ENCODE measurements around the gene DDX5.
"Not testable (repeated sequence)": the region's sequence is repeated elsewhere in the genome, so short reads cannot be mapped to it uniquely, and the experiment has no call there.

DDX5 gene

DNA sequence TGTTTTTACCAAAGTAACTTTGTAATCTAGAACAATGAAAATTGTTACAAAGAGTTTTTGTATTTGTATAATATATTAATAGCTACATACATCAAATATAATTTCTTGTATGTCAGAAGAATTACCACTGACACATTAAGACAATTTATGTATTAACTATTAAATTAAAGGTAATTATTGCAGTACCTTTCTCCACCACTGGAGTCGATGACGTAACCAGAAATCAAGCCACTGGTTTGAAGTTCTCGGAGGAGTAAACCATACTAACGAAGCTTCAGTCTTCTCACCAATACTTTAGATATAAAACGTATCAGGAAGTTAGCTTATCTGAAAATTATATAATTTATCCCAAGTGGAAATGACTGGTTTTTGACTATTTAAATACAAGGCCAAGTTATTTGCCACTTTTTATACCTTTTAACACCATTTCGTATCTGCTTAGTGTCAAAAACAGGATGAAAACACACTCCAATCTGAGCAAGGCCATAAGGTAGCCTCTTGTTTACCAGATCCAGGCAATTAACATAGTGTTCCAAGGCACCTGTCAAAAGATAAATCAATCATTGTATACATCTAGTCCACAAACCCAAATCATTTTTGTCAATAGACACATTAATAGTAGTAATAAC lies 13.5 kb downstream of the DDX5 start:
- DNase-seq (ENCODE audit: low read depth in 2 of 2) = no peak

DNA sequence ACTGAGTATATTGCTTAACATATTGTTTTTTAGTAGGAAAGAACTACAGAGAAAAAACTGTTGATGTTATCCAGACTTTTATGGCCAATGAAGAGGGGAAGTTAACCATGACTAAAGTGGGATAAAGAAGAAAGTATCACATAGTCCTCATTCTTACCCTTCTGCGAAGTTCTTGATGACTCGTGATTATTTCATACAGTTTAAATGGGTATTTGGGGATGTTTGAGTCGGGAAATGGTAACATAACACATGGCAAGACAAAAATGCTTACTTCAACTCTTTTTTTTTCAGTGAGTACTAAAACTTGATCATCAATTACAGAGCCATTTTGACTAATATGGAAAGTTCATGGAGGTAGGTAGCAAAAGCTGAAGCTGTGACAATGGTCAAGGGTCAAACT lies 14.1 kb downstream of the DDX5 start:
- peak in 1 of 2 experiments; percentile 49 for DNase-seq (ENCODE audit: low read depth in 2 of 2)

DNA sequence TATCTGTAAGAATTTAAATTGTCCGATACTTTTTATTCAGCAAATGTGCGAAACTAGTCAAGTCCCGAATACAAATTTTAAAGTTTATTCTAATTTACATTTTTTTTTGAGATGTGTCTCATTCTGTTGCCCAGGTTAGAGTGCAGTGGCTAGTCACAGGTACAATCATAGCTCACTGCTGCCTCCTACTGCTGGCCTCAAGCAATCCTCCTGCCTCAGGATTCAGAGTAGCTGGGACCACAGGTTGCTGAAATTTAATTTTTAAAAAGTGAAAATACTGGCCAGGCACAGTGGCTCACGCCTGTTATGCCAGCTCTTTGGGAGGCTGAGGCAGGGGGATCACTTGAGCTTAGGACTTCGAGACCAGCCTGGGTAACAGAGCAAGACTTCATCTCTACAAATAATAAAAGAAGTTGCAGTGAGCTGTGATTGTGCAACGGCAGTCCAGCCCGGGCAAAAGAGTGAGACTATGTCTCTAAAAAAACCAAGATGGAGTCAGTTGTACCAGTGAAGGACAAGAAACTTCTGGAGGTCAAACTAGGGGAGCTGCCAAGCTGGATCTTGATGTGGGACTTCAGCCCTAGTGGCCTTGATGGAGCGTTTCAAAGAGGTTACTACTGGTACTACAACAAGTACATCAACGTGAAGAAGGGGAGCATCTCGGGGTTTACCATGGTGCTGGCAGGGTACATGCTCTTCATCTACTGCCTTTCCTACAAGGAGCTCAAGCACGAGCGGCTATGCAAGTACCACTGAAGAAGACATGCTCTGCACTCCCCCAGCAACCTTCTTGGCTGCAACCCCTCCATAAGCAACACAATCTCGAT lies 14.8 kb downstream of the DDX5 start:
- no peak for DNase-seq (ENCODE audit: low read depth in 2 of 2)

GRCh38 chr17:64488301-64488700 lies 17.8 kb downstream of the DDX5 start:
- DNase-seq (ENCODE audit: low read depth in 2 of 2) = no peak

DNA sequence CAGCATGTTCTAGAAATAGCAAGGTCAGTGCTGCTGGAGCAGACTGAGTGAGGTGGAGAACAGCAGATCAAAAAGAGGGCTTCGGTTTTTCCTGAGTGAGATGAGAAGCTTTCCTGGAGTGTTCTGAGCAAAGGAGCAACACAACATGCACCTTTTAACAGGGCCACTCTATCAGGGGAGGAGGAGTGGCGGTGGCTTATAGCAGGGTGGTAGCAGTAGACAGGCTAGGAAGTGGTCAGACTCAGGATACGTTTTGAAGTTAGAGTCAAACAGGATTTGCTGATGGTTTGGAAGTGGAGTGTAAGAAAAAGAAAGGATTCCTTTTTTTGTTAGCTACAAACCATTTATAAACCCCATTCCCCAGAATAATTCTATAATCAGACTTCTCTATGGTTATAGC lies 21.7 kb downstream of the DDX5 start:
- DNase-seq (ENCODE audit: low read depth in 2 of 2) = no peak

DNA sequence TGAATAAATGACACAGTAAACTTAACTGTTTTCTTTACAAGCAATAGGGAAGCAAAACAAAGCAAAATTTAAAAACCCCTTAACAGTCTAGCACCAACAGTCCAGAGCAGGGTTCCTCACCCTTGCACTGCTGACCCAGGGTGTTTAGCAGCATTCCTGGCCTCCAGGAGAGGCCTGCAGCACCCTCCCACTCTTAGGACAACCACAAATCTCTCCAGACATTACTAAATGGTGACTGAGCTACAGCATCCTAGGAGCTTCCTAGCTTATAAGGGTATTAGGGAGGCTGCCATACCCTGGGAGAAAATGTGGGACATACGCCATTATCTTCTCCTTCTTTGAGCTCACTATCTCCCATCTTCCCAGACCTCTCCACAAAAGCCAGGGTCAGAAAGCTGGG lies 25.1 kb downstream of the DDX5 start:
- DNase-seq (ENCODE audit: low read depth in 2 of 2) = no peak

DNA sequence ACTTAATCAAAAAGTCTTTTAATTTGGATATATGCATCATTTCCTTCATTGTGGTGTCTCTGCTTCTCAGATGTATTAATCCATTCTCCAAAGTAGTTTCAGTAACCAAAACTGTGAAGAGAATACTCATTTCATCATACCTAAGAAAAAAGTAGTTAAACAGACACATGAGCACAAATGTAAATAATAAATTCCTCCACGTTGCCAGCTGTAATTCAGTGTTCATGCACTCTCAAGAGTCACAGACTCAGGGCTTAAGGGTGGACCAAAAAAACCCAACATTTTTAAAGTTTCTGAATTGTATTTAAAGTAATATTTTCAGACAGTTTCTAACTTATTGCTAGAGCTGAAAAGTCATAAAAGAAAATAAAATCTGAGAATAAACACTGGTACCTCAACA lies 28.2 kb downstream of the DDX5 start:
- DNase-seq (ENCODE audit: low read depth in 2 of 2) = no peak

DNA sequence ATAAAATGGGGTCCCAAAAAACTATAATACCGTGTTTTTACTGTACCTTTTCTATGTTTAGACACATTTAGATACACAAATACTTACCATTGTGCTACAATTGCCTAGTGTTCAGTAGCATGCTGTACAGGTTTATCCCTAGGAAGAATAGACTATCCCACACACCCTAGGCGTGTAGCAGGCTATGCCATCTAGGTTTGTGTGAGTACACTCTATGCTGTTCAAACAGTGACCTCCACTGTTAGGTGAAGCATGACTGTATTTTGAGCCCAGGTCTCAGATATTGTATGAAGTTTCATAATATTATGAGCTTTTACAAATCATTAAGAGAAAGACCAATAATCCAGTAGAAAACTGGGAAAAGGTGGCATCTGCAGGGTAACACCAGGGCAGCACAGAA lies 33.5 kb downstream of the DDX5 start:
- no peak for DNase-seq (ENCODE audit: low read depth in 2 of 2)

GRCh38 chr17:64471440-64471839 lies 34.6 kb downstream of the DDX5 start:
- DNase-seq (ENCODE audit: low read depth in 2 of 2) = no peak

- no peak for DNase-seq (ENCODE audit: low read depth in 2 of 2)
Observed at GRCh38 chr17:64470625-64471024, 35.5 kb downstream of the DDX5 start.

DNA sequence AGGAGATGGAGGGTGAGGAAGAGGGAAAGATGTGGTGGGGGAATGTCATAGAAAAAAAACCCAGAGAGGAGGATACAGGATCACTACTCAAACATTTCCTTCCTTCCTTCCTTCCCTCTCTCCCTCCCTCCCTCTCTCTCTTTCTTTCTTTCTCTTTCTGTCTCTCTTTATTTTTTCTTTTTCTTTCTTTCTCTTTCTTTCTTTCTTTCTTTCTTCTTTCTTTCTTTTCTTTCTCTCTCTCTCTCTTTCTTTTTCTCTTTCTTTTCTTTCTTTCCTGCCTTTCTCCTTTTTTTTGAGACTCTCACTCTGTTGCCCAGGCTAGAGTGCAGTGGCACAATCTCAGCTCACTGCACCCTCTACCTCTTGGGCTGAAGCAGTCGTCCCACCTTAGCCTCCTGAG lies 39.3 kb downstream of the DDX5 start:
- DNase-seq (ENCODE audit: low read depth in 2 of 2) = not testable (repeated sequence)

DNA sequence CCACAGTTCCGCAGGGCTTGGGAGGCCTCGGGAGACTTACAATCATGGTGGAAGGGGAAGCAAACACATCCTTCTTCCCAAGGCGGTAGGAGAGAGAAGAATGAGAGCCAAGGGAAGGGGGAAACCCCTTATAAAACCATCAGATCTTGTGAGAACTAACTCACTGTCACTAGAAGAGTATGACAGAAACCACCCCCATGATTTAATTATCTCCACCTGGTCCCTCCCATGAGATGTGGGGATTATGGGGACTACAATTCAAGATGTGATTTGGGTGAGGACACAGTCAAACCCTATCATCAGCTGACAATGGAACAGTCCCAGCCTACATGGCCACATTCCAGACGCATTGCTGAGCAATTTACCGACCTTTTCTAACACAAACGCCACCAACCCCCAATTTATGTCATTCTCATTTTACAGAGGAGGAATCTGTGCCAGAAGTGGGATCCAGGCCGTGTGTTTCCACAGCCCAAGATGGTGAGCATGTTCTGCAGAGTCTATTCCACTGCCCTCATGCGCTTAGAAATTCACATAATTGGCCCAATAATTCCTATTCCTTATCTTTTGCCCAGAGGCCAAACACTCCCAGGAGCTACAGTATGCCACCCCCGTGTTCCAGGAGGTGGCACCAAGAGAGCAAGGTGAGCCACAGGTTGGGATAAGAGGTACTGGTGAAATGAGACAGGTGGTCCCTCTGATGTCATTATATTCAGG lies 39.9 kb downstream of the DDX5 start:
- DNase-seq (ENCODE audit: low read depth in 2 of 2) = no peak

DNA sequence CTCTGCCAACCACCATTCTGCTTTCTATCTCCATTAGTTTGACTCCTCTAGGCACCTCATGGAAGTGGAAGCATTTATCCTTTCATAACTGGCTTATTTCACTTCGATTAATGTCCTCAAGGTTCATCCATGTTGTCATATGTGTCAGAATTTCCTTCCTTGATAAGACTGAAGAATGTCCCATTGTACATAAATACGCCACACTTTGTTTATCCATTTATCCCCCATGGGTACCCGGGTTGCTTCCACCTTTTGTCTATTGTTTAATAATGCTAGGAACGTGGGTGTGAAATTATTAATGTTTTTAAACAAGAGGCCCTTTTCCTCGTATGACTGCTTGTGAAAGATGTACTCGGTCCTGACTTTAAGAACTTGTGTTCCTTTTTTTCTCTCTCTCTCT lies 44.3 kb downstream of the DDX5 start:
- DNase-seq (ENCODE audit: low read depth in 2 of 2) = no peak

- DNase-seq (ENCODE audit: low read depth in 2 of 2) = no peak
Observed at GRCh38 chr17:64460955-64461354, 45.1 kb downstream of the DDX5 start.

DNA sequence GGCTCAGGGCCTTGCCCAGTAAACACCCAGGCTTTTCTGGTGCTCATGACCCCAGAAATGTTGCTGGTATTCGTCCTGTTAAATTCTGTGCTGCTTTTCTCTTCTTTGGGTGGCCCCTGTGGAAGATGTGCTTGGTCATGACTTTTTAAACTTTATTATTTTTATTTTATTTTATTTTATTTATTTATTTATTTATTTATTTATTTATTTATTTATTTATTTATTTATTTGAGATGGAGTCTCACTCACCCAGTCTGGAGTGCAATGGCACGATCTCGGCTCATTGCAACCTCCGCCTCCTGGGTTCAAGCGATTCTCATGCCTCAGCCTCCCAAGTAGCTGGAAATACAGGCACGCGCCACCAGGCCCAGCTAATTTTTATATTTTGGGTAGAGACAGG lies 46.3 kb downstream of the DDX5 start:
- not testable (repeated sequence) for DNase-seq (ENCODE audit: low read depth in 2 of 2)

- no peak for DNase-seq (ENCODE audit: low read depth in 2 of 2)
Observed at GRCh38 chr17:64459284-64459747, 46.8 kb downstream of the DDX5 start.

GRCh38 chr17:64458756-64459155 lies 47.3 kb downstream of the DDX5 start:
- no peak for DNase-seq (ENCODE audit: low read depth in 2 of 2)

GRCh38 chr17:64457156-64457555 lies 48.9 kb downstream of the DDX5 start:
- no peak for DNase-seq (ENCODE audit: low read depth in 2 of 2)

DNA sequence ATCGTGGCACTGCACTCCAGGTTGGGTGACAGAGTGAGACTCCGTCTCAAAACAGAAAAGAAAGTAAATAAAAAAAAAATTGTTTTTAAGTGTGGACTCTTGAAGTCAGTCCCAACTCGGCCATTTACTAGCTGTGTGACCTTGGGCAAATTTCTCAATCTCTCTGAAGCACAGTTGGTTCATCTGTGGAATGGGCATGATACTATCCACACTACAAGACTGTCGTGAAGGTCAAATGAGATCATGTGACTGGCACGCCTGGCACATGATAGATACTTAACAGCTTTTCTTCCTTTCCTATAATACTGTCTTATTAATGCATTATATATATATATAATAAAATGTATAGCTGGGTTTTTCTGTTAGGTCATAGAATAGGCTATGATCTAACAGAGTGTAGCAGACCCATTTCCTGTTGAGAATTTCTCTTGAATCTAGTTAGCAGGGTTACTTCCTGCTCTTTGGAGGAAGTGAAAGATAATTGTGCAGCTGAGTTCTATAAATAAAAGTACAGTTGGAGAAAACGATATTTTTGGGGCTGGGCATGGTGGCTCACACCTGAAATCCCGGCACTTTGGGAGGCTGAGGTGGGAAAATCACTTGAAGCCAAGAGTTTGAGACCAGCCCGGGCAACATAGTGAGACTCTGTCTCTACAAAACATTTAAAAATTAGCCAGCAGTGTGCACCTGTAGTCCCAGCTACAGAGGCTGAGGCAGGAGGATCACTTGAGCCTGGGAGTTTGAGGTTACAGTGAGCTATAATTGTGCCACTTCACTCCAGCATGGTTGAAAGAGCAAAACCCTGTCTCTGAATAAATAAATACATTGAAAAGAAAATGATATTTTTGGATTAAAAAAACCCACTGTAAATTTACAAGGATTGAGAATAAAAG lies 49.9 kb downstream of the DDX5 start:
- no peak for DNase-seq (ENCODE audit: low read depth in 2 of 2)

GRCh38 chr17:64449545-64449944 lies 56.5 kb downstream of the DDX5 start:
- no peak for DNase-seq (ENCODE audit: low read depth in 2 of 2)

DNA sequence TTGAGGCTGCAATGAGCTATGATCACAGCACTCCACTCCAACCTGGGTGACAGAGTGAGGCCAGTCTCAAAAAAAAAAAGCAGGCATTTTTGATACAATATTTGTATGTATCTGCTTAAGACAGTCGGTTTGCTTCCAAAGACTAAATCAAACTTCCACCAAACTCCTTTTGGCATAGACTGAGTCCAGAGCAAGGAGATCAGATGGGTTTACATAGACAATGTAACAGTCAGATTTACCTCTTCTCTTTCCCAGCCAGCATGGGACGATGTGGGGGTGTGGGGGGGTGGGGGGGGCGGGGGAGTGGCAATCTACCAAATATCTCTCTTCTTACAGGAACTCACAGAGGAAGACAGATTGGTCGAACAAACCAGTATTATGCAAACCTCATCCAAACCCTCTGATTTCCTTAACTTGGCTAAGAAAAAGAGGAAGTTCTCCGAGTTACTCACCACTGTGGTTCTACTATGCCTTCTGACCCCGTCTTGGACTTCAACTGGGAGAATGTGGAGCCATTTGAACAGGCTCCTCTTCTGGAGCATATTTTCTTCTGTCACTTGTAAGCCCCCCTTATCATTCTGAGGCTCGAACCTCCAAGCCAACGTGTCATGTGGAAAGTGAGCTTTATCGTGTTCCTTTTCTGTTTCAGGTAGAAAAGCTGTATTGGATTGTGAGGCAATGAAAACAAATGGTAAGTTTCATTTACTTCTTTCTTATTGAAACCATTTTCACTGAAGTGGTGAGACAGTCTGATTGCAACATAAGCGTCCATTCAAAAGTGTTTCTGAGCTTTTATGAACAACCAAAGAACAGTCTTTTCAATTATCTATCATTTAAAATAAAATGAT lies 57.2 kb downstream of the DDX5 start, which contains the start of gene MILR1:
Gene MILR1, plus strand, starts transcription at position 451 of the 848 bp plus-strand sequence. Its CDS starts 54 bp downstream, at position 505.
- DNase-seq (ENCODE audit: low read depth in 2 of 2) = peak in 1 of 2 experiments; percentile 37
